PC-3 (cell line): Measurements from ENCODE around the gene WWP2.

ENCODE experiments used
- CTCF ChIP-seq: fragments of 300-600 bp; sonication (generic); conservative IDR thresholded peaks from 2 replicates; pipeline ENCODE4 v1.5.1; 2017; ENCODE audit warnings: antibody characterized with exemption, low read depth, mild to moderate bottlenecking, low read length
- EZH2 ChIP-seq: fragments of 300-600 bp; sonication (generic); IDR thresholded peaks from one replicate; pipeline ENCODE4 v1.6.1; 2017; ENCODE audit warnings: antibody characterized with exemption, mild to moderate bottlenecking, low read length; ENCODE audit not compliant: unreplicated experiment
- EZH2phosphoT487 ChIP-seq: fragments of 300-600 bp; sonication (generic); IDR thresholded peaks from 2 replicates; pipeline ENCODE4 v1.6.1; 2018; ENCODE audit warnings: mild to moderate bottlenecking, antibody characterized with exemption, low read length, borderline replicate concordance

DNA sequence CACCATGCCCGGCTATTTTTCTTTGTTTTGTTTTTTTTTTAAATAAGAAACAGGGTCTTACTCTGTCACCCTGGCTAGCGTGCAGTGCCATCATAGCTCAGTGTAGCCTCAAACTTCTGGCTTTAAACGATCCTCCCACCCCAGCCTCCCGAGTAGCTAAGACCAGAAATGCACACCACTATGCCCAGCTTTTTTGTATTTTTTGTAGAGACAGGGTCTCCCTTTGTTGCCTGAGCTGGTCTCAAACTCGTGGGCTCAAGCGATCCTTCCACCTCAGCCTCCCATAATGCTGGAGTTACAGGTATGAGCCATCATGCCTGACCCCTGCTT is 59.7 kb downstream of the WWP2 start:
- TF ChIP-seq CTCF, result no peak
- no peak for TF ChIP-seq EZH2phosphoT487
- TF ChIP-seq EZH2, result no peak
